WI38 (cell line): Measurements from ENCODE around the gene MCRIP2.

Experiments used
- H3K4me3 ChIP-seq: 2 replicates; pipeline ENCODE4 v1.5.1; 2011; ENCODE audit warnings: low read depth, mild to moderate bottlenecking, control low read depth, low read length
- CTCF ChIP-seq: IDR thresholded peaks from 2 replicates; pipeline ENCODE4 v1.5.1; 2012; ENCODE audit warnings: low read depth, mild to moderate bottlenecking, control low read depth, low read length

Gene MCRIP2

GRCh38 chr16:654034-654433, 12.4 kb downstream of the MCRIP2 start:
- H3K4me3 ChIP-seq, result no peak overlapping the region
- no peak for TF ChIP-seq CTCF

- no peak overlapping the region for H3K4me3 ChIP-seq
- TF ChIP-seq CTCF, result no peak
Measured at GRCh38 chr16:657487-657886, 15.9 kb downstream of the MCRIP2 start.

- no peak for TF ChIP-seq CTCF
- H3K4me3 ChIP-seq, result no peak overlapping the region
Measured at GRCh38 chr16:658679-659571, 17.3 kb downstream of the MCRIP2 start.

- TF ChIP-seq CTCF, result no peak
- H3K4me3 ChIP-seq, result no peak overlapping the region
Measured at GRCh38 chr16:659618-660017, 18.0 kb downstream of the MCRIP2 start.

GRCh38 chr16:660132-660458, 18.5 kb downstream of the MCRIP2 start:
- no peak for TF ChIP-seq CTCF
- no peak overlapping the region for H3K4me3 ChIP-seq

- no peak overlapping the region for H3K4me3 ChIP-seq
- TF ChIP-seq CTCF, result no peak
Measured at GRCh38 chr16:660459-661183, 19.0 kb downstream of the MCRIP2 start.

- no peak for TF ChIP-seq CTCF
Measured at GRCh38 chr16:661184-661821, 19.7 kb downstream of the MCRIP2 start.

More at GRCh38 chr16:661184-661821, 19.7 kb downstream of the MCRIP2 start:
- H3K4me3 ChIP-seq, result no peak overlapping the region
